Kasumi-1 (cell line): Measurements from ENCODE around the gene MAFB.
A peak's percentile ranks its signal among the peaks of the same experiment; 100 is the strongest.

Source experiments
- DNase-seq, 2 experiments: peaks; one replicate each; lab custom pipeline; 2025; lab: John Stamatoyannopoulos, UW

MAFB gene

GRCh38 chr20:40703975-40704530 lies 15.0 kb upstream of the MAFB start:
- no peak for DNase-seq

GRCh38 chr20:40702504-40702903 lies 13.5 kb upstream of the MAFB start:
- peak; percentile 18 to 27 for DNase-seq

GRCh38 chr20:40698744-40699143 lies 9.7 kb upstream of the MAFB start:
- no peak for DNase-seq

GRCh38 chr20:40698281-40698680 lies 9.2 kb upstream of the MAFB start:
- no peak for DNase-seq

GRCh38 chr20:40697541-40697940 lies 8.5 kb upstream of the MAFB start:
- DNase-seq = no peak

GRCh38 chr20:40695214-40695613 lies 6.2 kb upstream of the MAFB start:
- no peak for DNase-seq

- DNase-seq = no peak
Measured at GRCh38 chr20:40694246-40694645, 5.2 kb upstream of the MAFB start.

GRCh38 chr20:40692240-40693011 lies 3.4 kb upstream of the MAFB start:
- no peak for DNase-seq

GRCh38 chr20:40691566-40692239 lies 2.7 kb upstream of the MAFB start:
- no peak for DNase-seq

GRCh38 chr20:40690836-40691565 lies 2.0 kb upstream of the MAFB start:
- DNase-seq = no peak

- DNase-seq = peak; percentile 45 to 61
Measured at GRCh38 chr20:40689943-40690835, 1.2 kb upstream of the MAFB start.

- no peak for DNase-seq
Measured at GRCh38 chr20:40688129-40689099, 622 bp downstream of the MAFB start.

- DNase-seq = no peak
Measured at GRCh38 chr20:40687384-40688128, 1.5 kb downstream of the MAFB start.

- DNase-seq = no peak
Measured at GRCh38 chr20:40686893-40687292, 2.1 kb downstream of the MAFB start.

GRCh38 chr20:40686434-40686882 lies 2.6 kb downstream of the MAFB start:
- no peak for DNase-seq

GRCh38 chr20:40685349-40685748 lies 3.7 kb downstream of the MAFB start:
- no peak for DNase-seq

GRCh38 chr20:40683894-40684268 lies 5.2 kb downstream of the MAFB start:
- no peak for DNase-seq

GRCh38 chr20:40683221-40683893 lies 5.7 kb downstream of the MAFB start:
- no peak for DNase-seq
